HCT116 (cell line): ENCODE results near the gene SGIP1. TPM values are rescaled to one million over a fixed set of nuclear protein-coding genes. Genes with fewer than 3 reads are reported as not detected.

Experiments
- ATAC-seq: fragments of 200-7000 bp; cut with Tn5 transposase; 2 replicates; pipeline ENCODE4 v1.9.1; 2020; ENCODE audit warnings: mild to moderate bottlenecking, moderate library complexity
- BruUV-seq: library from RNA; stranded (reverse); fragments of 400-500 nt; replicated peaks from 2 replicates; lab custom pipeline; 2021; lab: Mats Ljungman, UMichigan
- CTCF ChIA-PET: fragments of 300-600 bp; sonication (Branson Sonifier 250); formaldehyde crosslinking; loops from one replicate; lab custom pipeline; 2021; ENCODE audit warnings: antibody characterized with exemption; lab: Charles Lee
- POLR2A ChIA-PET: fragments of 300-600, 350-600 bp; sonication (Branson Sonifier 250); formaldehyde crosslinking; loops from one replicate; lab custom pipeline; 2021; ENCODE audit warnings: antibody characterized with exemption; lab: Charles Lee
- RAD21 ChIA-PET, 2 experiments: fragments of 300-600 bp; sonication (Branson Sonifier 250); formaldehyde crosslinking; loops; one replicate each; lab custom pipeline; 2023; ENCODE audit warnings: low total read pairs in 2 of 2; ENCODE audit not compliant: uncharacterized antibody in 2 of 2, unreplicated experiment in 2 of 2, low non-redundant PET in 1 of 2; lab: Charles Lee
- DNase-seq: peaks from one replicate; pipeline ENCODE4 v3.0.0-alpha.2; 2010; ENCODE audit warnings: low read depth, low spot score
- H2AFZ ChIP-seq: fragments of 200-600 bp; shearing (Covaris generic), sonication (generic); 2 replicates; pipeline ENCODE4 v1.6.1; 2017; ENCODE audit warnings: low read depth, mixed run types, mixed read lengths, antibody characterized with exemption, low read length; ENCODE audit not compliant: poor library complexity, severe bottlenecking
- H3K27ac ChIP-seq: 2 replicates; pipeline ENCODE4 v1.5.1; 2012; ENCODE audit warnings: low read depth, low read length
- H3K27me3 ChIP-seq: fragments of 200-600 bp; sonication (generic); 2 replicates; pipeline ENCODE4 v1.6.1; 2016; ENCODE audit warnings: mixed run types, low read length, mixed read lengths; ENCODE audit not compliant: insufficient read depth
- H3K36me3 ChIP-seq, 2 experiments: fragments of 200-500 bp in 1 of 2; fragments of 200-600 bp in 1 of 2; sonication (Bioruptor generic) in 1 of 2; sonication (generic) in 1 of 2; 2 replicates each; pipeline versions ENCODE4 v1.5.1 to v1.6.1; 2014 to 2016; ENCODE audit warnings: low read length in 2 of 2, inconsistent platforms in 1 of 2, mixed read lengths in 1 of 2, mixed run types in 1 of 2; ENCODE audit not compliant: insufficient read depth in 2 of 2, control insufficient read depth in 1 of 2
- H3K4me1 ChIP-seq, 2 experiments: fragments of 200-600 bp in 1 of 2; sonication (generic) in 1 of 2; 2 replicates each; pipeline versions ENCODE4 v1.5.1 to v1.6.1; 2012 to 2017; ENCODE audit warnings: low read length in 2 of 2, inconsistent platforms in 1 of 2, mild to moderate bottlenecking in 1 of 2, mixed read lengths in 1 of 2, mixed run types in 1 of 2, moderate library complexity in 1 of 2; ENCODE audit not compliant: insufficient read depth in 2 of 2, control insufficient read depth in 1 of 2
- H3K4me2 ChIP-seq: fragments of 200-600 bp; sonication (generic); 2 replicates; pipeline ENCODE4 v1.6.1; 2017; ENCODE audit warnings: mixed run types, low read length, mixed read lengths
- H3K4me3 ChIP-seq, 2 experiments: fragments of 200-600 bp in 1 of 2; sonication (generic) in 1 of 2; replicated peaks in 1 of 2; 2 replicates each; pipeline ENCODE4 v1.5.1; 2011 to 2016; ENCODE audit warnings: low read length in 2 of 2, control low read depth in 1 of 2, low read depth in 1 of 2, mild to moderate bottlenecking in 1 of 2, mixed read lengths in 1 of 2, mixed run types in 1 of 2
- H3K79me2 ChIP-seq: fragments of 200-600 bp; sonication (generic); 2 replicates; pipeline ENCODE4 v1.6.1; 2017; ENCODE audit warnings: mild to moderate bottlenecking, mixed run types, low read length, moderate library complexity, mixed read lengths; ENCODE audit not compliant: insufficient read depth
- H3K9ac ChIP-seq: fragments of 200-600 bp; sonication (generic); 2 replicates; pipeline ENCODE4 v1.6.1; 2016; ENCODE audit warnings: low read length, mixed read lengths
- H3K9me2 ChIP-seq: fragments of 200-600 bp; sonication (generic), shearing (Covaris generic); 2 replicates; pipeline ENCODE4 v1.6.1; 2017; ENCODE audit warnings: mixed run types, mild to moderate bottlenecking, moderate library complexity; ENCODE audit not compliant: insufficient read depth
- H3K9me3 ChIP-seq, 2 experiments: fragments of 200-500 bp in 1 of 2; fragments of 200-600 bp in 1 of 2; sonication (Bioruptor generic) in 1 of 2; sonication (generic) in 1 of 2; 2 replicates each; pipeline ENCODE4 v1.6.1; 2014 to 2017; ENCODE audit warnings: low read length in 2 of 2, mixed read lengths in 2 of 2, inconsistent platforms in 1 of 2, low read depth in 1 of 2, mild to moderate bottlenecking in 1 of 2, mixed run types in 1 of 2, moderate library complexity in 1 of 2; ENCODE audit not compliant: control insufficient read depth in 1 of 2, insufficient read depth in 1 of 2
- H4K20me1 ChIP-seq: fragments of 200-600 bp; sonication (generic), shearing (Covaris generic); 2 replicates; pipeline ENCODE4 v1.6.1; 2017; ENCODE audit warnings: mixed run types, mild to moderate bottlenecking, moderate library complexity; ENCODE audit not compliant: insufficient read depth
- ATF3 ChIP-seq: IDR thresholded peaks from 2 replicates; pipeline ENCODE4 v1.6.1; 2012
- CBX3 ChIP-seq: IDR thresholded peaks from 2 replicates; pipeline ENCODE4 v1.6.1; 2012; ENCODE audit warnings: low read depth
- EGR1 ChIP-seq: IDR thresholded peaks from 2 replicates; pipeline ENCODE4 v1.6.1; 2012; ENCODE audit warnings: low read depth
- ELF1 ChIP-seq: IDR thresholded peaks from 2 replicates; pipeline ENCODE4 v1.6.1; 2012; ENCODE audit warnings: low read depth, borderline replicate concordance
- EZH2 ChIP-seq: fragments of 200-600 bp; sonication (generic); IDR thresholded peaks from 2 replicates; pipeline ENCODE4 v1.6.1; 2017; ENCODE audit warnings: antibody characterized with exemption, mixed run types
- EZH2phosphoT487 ChIP-seq: fragments of 200-600 bp; IDR thresholded peaks from 2 replicates; pipeline ENCODE4 v1.6.1; 2018; ENCODE audit warnings: antibody characterized with exemption, borderline replicate concordance
- FOSL1 ChIP-seq: IDR thresholded peaks from 2 replicates; pipeline ENCODE4 v1.6.1; 2012; ENCODE audit warnings: low read depth
- JUND ChIP-seq: IDR thresholded peaks from 2 replicates; pipeline ENCODE4 v1.6.1; 2012
- MAX ChIP-seq: IDR thresholded peaks from 2 replicates; pipeline ENCODE4 v1.6.1; 2012
- POLR2A ChIP-seq: IDR thresholded peaks from 2 replicates; pipeline ENCODE4 v1.7.0; 2011; ENCODE audit warnings: borderline replicate concordance; ENCODE audit not compliant: insufficient read depth, insufficient read length; ENCODE audit errors: extremely low read depth
- RAD21 ChIP-seq: IDR thresholded peaks from 2 replicates; pipeline ENCODE4 v1.6.1; 2012; ENCODE audit warnings: low read depth, mild to moderate bottlenecking
- REST ChIP-seq: IDR thresholded peaks from 2 replicates; pipeline ENCODE4 v1.6.1; 2012; ENCODE audit warnings: low read depth
- SIN3A ChIP-seq: IDR thresholded peaks from 2 replicates; pipeline ENCODE4 v1.6.1; 2012; ENCODE audit warnings: low read depth
- SP1 ChIP-seq: IDR thresholded peaks from 2 replicates; pipeline ENCODE4 v1.6.1; 2012; ENCODE audit warnings: low read depth
- SRF ChIP-seq: IDR thresholded peaks from 2 replicates; pipeline ENCODE4 v1.6.1; 2012; ENCODE audit warnings: low read depth
- TCF7L2 ChIP-seq: IDR thresholded peaks from 2 replicates; pipeline ENCODE4 v1.7.0; 2011; ENCODE audit warnings: borderline replicate concordance, inconsistent platforms; ENCODE audit not compliant: insufficient read depth, insufficient read length; ENCODE audit errors: extremely low read depth
- YY1 ChIP-seq: IDR thresholded peaks from 2 replicates; pipeline ENCODE4 v1.6.1; 2011; ENCODE audit warnings: low read length, low read depth, moderate library complexity, mild to moderate bottlenecking; ENCODE audit not compliant: insufficient replicate concordance; ENCODE audit errors: extremely low read depth
- ZBTB33 ChIP-seq: IDR thresholded peaks from 2 replicates; pipeline ENCODE4 v1.6.1; 2011; ENCODE audit warnings: mild to moderate bottlenecking, low read length, moderate library complexity; ENCODE audit not compliant: insufficient replicate concordance; ENCODE audit errors: extremely low read depth
- ZFX ChIP-seq: fragments of 450-650 bp; IDR thresholded peaks from 2 replicates; pipeline ENCODE4 v1.6.1; 2017
- ZNF274 ChIP-seq: fragments of 200-500 bp; sonication (Bioruptor generic); IDR thresholded peaks from 2 replicates; pipeline ENCODE4 v1.6.1; 2014; ENCODE audit warnings: mild to moderate bottlenecking, low read depth, low read length, inconsistent platforms
- intact Hi-C: fragments of 100-400 bp; cut with micrococcal nuclease; formaldehyde crosslinking; loops from 2 replicates; pipeline ENCODE4 v1.10.0; 2022
- total RNA-seq: library from RNA; stranded (reverse); gene quantifications from one replicate; pipeline ENCODE4 v1.2.1, GENCODE V29; 2021; ENCODE audit not compliant: unreplicated experiment

The SGIP1 gene
- total RNA-seq, 1 experiment from 2014 or later = 0.15 TPM

GRCh38 chr1:66745451-66745850, 211.5 kb downstream of the SGIP1 start:
- no peak for TF ChIP-seq TCF7L2
- TF ChIP-seq EZH2phosphoT487 = no peak
- TF ChIP-seq SRF = no peak
- no peak for TF ChIP-seq REST
- no peak for TF ChIP-seq EZH2
- no peak for TF ChIP-seq YY1
- TF ChIP-seq POLR2A = no peak
- TF ChIP-seq ZFX = no peak
- no peak for TF ChIP-seq SP1
- no peak for TF ChIP-seq ELF1
- TF ChIP-seq MAX = no peak
- TF ChIP-seq SIN3A = no peak
- TF ChIP-seq ZNF274 = no peak
- no peak for TF ChIP-seq JUND
- no peak for TF ChIP-seq ZBTB33
- TF ChIP-seq EGR1 = no peak
- no peak for TF ChIP-seq CBX3
- no peak for TF ChIP-seq FOSL1
- TF ChIP-seq ATF3 = no peak
- no peak for TF ChIP-seq RAD21
- H3K27me3 ChIP-seq = no peaks in the 10 kb centered on the region
- H3K9ac ChIP-seq = no peak overlapping the region
- CTCF ChIA-PET = no interaction called here
- H3K9me2 ChIP-seq = no peaks in the 10 kb centered on the region
- no peak for ATAC-seq
- BruUV-seq = no TSS peak
- intact Hi-C loops = no loop called here
- H3K9me3 ChIP-seq = no peaks in the 10 kb centered on the region
- H3K4me2 ChIP-seq = no peak overlapping the region
- no peak overlapping the region for H3K27ac ChIP-seq
- POLR2A ChIA-PET = no interaction called here
- no peaks in the 10 kb centered on the region for H3K36me3 ChIP-seq
- no peaks in the 10 kb centered on the region for H3K4me1 ChIP-seq
- no peak overlapping the region for H2AFZ ChIP-seq
- DNase-seq = no peak
- no peaks in the 10 kb centered on the region for H3K79me2 ChIP-seq
- no peak overlapping the region for H3K4me3 ChIP-seq
- no peaks in the 10 kb centered on the region for H4K20me1 ChIP-seq
- RAD21 ChIA-PET = no interaction called here
